GM11168 (cell line): Measurements from ENCODE around the gene METTL6.

Experiments used
- in situ Hi-C: fragments of 300-500 bp; cut with MboI; formaldehyde crosslinking; loops from one replicate; pipeline ENCODE4 v1.12.0; 2022; ENCODE audit warnings: low sequenced_read_pairs; ENCODE audit not compliant: unreplicated experiment

Gene METTL6

GRCh38 chr3:15451216-15452113, 24.1 kb upstream of the METTL6 start:
- in situ Hi-C loops = no loop called here

GRCh38 chr3:15450438-15451215, 23.3 kb upstream of the METTL6 start:
- in situ Hi-C loops = no loop called here

- in situ Hi-C loops = no loop called here
These were observed 22.3 kb upstream of the METTL6 start for GRCh38 chr3:15449489-15450224.

- in situ Hi-C loops = no loop called here
These were observed 16.6 kb upstream of the METTL6 start for GRCh38 chr3:15443826-15444524.

- in situ Hi-C loops = no loop called here
These were observed 13.5 kb upstream of the METTL6 start for GRCh38 chr3:15440891-15441290.

DNA sequence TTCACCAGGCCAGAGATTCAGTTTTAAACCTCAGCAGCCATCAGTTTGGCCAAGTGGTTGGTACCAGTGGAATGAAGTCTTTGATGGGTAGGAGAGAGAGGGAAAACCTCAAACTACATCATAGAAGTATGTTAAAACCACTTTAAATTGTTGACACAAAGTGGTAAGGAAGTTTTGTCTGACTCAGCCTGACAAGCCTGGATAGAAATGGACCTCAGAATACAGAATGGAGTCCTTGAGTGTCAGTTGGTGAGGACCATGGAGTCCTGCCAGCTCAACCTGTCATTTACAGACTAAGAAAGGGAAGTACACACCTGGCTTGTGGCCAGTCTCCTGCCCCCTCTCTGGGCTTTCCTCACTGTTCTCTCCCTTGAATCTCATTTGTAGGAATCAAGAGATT, 12.1 kb upstream of the METTL6 start:
- in situ Hi-C loops = no loop called here

DNA sequence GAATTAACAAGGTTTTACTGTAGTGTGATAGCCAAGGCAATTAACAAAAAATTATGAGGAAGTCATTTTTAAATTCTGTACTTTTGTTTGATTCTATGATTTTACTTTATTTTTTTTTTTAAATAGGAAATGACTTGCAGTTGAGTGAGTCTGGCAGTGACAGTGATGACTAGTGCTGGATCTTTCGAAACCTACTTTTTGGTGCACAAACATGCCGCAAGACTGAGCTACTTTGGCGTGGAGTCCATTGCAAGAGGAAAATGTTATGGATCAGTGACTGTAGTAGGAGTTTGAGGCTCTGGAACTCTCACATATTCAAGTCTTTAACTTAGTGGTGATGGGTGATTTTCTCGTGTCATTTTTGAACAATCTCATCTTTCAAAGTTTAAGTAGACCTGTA, 11.6 kb upstream of the METTL6 start:
- in situ Hi-C loops = no loop called here

DNA sequence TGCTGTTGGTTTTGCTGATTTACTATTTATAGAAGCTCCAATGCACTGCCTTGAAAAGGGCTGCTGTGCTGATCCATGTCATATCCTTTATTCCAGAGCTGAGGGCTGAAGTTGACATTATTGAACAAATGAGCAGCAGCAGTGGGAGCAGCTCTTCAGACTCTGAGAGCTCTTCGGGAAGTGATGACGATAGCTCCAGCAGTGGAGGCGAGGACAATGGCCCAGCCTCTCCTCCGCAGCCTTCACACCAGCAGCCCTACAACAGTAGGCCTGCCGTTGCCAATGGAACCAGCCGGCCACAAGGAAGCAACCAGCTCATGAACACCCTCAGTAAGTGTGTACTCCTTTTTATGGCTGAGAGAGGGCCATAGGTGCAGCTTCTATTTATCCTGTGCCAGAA, 8.9 kb upstream of the METTL6 start:
- in situ Hi-C loops = no loop called here

- in situ Hi-C loops = no loop called here
These were observed 7.4 kb upstream of the METTL6 start for GRCh38 chr3:15434756-15435155.

DNA sequence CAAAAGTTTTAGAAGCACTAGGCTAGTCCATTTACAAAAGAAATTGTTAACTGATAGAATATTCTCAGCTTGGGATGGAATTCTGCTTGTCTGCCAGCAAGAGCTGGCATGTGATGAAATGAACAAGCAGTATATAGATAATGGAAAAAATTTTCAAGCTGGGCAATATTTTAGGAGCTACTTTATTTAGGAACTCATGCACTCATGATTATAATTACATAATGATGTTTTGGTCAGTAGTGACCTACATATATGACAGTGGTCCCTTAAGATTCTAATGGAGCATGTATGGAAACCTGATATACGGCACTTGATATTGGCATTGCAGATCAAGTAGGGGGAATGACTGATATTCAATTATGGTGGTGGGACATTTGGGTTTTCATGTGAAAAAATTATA, 6.2 kb upstream of the METTL6 start:
- in situ Hi-C loops = no loop called here

GRCh38 chr3:15431256-15431837, 4.0 kb upstream of the METTL6 start:
- in situ Hi-C loops = no loop called here

DNA sequence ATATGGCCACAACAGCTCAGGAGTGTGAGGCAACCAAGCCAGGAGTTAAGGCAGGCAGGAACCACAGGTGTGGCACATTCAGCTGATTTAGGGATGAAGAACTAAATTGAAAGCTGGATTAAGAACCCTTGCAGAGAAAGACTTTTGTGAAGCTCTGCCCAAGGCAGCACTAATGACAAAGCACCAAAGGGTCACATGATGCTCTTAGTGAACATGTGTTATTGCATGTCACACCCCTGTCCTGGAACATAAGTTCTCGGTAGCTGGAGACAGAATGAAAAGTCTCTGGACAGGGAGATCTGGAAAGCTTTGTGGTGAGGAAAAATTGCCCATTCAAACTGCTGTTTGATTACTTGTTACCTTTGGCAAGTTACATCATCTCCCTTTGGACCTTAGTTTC, 3.3 kb upstream of the METTL6 start:
- in situ Hi-C loops = no loop called here

GRCh38 chr3:15429080-15429479, 1.7 kb upstream of the METTL6 start:
- in situ Hi-C loops = loop anchor here (10.0 kb wide), 1 partner anchor 126 kb away; no protein-coding TSS in a partner anchor

- in situ Hi-C loops = loop anchor here (10.0 kb wide), 1 partner anchor 126 kb away; no protein-coding TSS in a partner anchor
These were observed 1.2 kb upstream of the METTL6 start for GRCh38 chr3:15428539-15428938.

- in situ Hi-C loops = loop anchor here (10.0 kb wide), 1 partner anchor 127 kb away; no protein-coding TSS in a partner anchor
These were observed 637 bp upstream of the METTL6 start for GRCh38 chr3:15427981-15428380.

- in situ Hi-C loops = loop anchor here (10.0 kb wide), 1 partner anchor 128 kb away; no protein-coding TSS in a partner anchor
These were observed 695 bp downstream of the METTL6 start for GRCh38 chr3:15426579-15427118.

- in situ Hi-C loops = loop anchor here (10.0 to 25.0 kb wide), 2 partner anchors 134 to 309 kb away; no protein-coding TSS in a partner anchor
These were observed 6.5 kb downstream of the METTL6 start for GRCh38 chr3:15420871-15421270.

- in situ Hi-C loops = loop anchor here (10.0 to 25.0 kb wide), 2 partner anchors 146 to 299 kb away; no protein-coding TSS in a partner anchor
These were observed 16.4 kb downstream of the METTL6 start for GRCh38 chr3:15410966-15411365.

GRCh38 chr3:15409774-15410173, 17.6 kb downstream of the METTL6 start:
- in situ Hi-C loops = loop anchor here (10.0 to 25.0 kb wide), 2 partner anchors 145 to 297 kb away; no protein-coding TSS in a partner anchor
